Peyer's patch (tissue), 4 donors: Measurements from ENCODE around the gene SMG7.

Experiments used
- POLR2A ChIP-seq, 2 donors: fragments of 450-650 bp; IDR thresholded peaks; one replicate each; pipeline ENCODE4 v1.5.1; 2017; ENCODE audit warnings: antibody characterized with exemption in 2 of 2, mild to moderate bottlenecking in 2 of 2, moderate library complexity in 2 of 2
- TF ChIP-seq, protein P1 (sequence below), 6 experiments: fragments of 450-650 bp in 4 of 6; fragments of 200-600 bp in 2 of 6; sonication (generic) in 1 of 6; IDR thresholded peaks; one replicate each; pipeline ENCODE4 v1.5.1; 2017 to 2019; ENCODE audit warnings: antibody characterized with exemption in 6 of 6, mild to moderate bottlenecking in 3 of 6, moderate library complexity in 1 of 6

DNA sequence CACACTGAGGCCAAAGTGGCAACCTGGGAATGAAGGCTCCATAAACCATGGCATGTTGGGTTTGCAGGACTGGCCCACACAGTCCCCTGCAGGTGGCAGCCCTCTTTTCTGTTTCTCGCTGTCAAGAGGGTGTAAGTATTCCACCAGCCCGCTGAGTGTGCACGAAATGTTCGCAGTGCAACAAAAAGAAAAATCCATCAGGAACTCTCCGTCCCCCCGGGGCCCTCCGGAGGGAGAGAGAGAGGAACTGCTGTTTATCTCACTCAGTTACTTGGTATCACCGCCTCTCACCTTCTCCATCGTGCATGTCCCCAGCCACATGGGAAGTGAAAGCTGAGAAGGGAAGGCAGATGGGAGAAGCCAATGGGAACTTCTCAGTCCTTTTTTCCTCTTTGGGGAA is 79.6 kb downstream of the SMG7 start:
- TF ChIP-seq, protein P1, sequence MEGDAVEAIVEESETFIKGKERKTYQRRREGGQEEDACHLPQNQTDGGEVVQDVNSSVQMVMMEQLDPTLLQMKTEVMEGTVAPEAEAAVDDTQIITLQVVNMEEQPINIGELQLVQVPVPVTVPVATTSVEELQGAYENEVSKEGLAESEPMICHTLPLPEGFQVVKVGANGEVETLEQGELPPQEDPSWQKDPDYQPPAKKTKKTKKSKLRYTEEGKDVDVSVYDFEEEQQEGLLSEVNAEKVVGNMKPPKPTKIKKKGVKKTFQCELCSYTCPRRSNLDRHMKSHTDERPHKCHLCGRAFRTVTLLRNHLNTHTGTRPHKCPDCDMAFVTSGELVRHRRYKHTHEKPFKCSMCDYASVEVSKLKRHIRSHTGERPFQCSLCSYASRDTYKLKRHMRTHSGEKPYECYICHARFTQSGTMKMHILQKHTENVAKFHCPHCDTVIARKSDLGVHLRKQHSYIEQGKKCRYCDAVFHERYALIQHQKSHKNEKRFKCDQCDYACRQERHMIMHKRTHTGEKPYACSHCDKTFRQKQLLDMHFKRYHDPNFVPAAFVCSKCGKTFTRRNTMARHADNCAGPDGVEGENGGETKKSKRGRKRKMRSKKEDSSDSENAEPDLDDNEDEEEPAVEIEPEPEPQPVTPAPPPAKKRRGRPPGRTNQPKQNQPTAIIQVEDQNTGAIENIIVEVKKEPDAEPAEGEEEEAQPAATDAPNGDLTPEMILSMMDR (IDR thresholded peaks at IDR 0.05): no peak
- no peak for TF ChIP-seq POLR2A (IDR thresholded peaks at IDR 0.05)
